Hematopoietic multipotent progenitor cell treated with erythropoietin and hydrocortisone succinate and interleukin-3 and kit ligand, for 15 days (in vitro differentiated cells): Measurements from ENCODE around the gene IFI16.
"Not testable (repeated sequence)": the region's sequence is repeated elsewhere in the genome, so short reads cannot be mapped to it uniquely, and the experiment has no call there.

Source experiments
- DNase-seq: peaks from one replicate; pipeline ENCODE4 v3.0.0-alpha.2; 2015; ENCODE audit warnings: low spot score

The IFI16 gene

DNA sequence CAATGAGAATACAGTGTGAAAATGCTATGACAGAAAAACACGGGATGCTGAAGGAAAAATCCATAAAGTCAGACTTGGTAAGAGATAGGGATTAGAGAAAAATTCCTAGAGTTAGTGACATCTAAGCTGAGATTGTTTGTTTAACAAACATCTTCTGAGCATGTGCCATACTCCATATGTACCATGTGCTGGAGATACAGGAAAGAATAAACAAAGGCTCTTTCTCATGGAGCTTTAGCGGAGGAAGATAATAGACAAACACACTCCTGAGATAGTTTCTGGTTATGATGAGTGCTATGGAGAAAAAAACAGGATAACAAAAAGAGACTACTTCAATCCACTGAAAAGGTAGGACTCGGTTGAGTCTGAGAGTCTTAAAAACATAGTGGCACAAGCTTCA lies 88.9 kb downstream of the IFI16 start:
- no peak for DNase-seq

DNA sequence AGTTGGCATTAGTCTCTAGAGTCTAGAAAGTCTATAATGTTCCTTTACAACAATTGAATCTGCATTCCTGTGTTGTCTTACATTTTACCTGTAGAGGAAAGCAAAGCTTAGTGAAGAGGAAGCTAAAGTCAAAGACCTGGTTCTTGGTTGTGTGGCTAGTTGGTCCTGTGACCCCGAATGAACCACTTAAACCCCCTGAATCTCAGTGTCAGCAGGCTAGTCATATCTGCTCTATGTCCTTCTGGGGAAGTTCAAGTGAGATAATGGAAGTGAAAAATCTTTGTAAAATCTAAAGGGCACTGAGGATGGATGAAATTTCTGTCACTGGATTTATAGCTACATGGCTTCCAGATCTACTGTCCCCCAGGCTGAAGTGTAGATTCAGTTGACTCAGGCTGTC lies 90.9 kb downstream of the IFI16 start:
- no peak for DNase-seq

DNA sequence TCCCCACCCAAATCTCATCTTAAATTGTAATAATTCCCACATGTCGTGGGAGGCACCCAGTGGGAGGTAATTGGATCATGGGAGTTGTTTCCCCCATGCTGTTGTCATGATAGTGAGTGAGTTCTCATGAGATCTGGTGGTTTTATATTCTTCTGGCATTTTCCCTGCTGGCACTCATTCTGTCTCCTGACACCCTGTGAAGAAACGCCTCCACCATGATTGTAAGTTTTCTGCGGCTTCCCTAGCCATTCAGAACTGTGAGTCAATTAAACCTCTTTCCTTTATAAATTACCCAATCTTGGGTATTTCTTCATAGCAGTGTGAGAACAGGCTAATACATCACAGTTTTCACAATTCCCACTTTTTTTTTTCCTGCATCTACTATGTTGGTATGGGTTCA lies 93.3 kb downstream of the IFI16 start:
- DNase-seq = not testable (repeated sequence)
